Kidney epithelial cell (primary cell): Measurements from ENCODE around the gene CBARP. TPM values are rescaled to one million over a fixed set of nuclear protein-coding genes. Genes with fewer than 3 reads are reported as not detected.

Experiments used
- DNase-seq: peaks from one replicate; pipeline ENCODE4 v3.0.0-alpha.2; 2010; ENCODE audit warnings: low read depth
- H3K27me3 ChIP-seq: 2 replicates; pipeline ENCODE4 v1.6.0; 2011; ENCODE audit warnings: low read length; ENCODE audit not compliant: control insufficient read depth, insufficient read depth
- H3K36me3 ChIP-seq: 2 replicates; pipeline ENCODE4 v1.5.1; 2011; ENCODE audit warnings: low read length; ENCODE audit not compliant: control insufficient read depth, insufficient read depth
- H3K4me3 ChIP-seq: 2 replicates; pipeline ENCODE4 v1.5.1; 2011; ENCODE audit warnings: low read depth, mild to moderate bottlenecking, control low read depth, low read length
- CTCF ChIP-seq: IDR thresholded peaks from 2 replicates; pipeline ENCODE4 v1.5.1; 2011; ENCODE audit warnings: mild to moderate bottlenecking, moderate library complexity, low read length, control low read depth, inconsistent platforms; ENCODE audit not compliant: insufficient read depth, poor library complexity, severe bottlenecking
- total RNA-seq: library from RNA; depleted of rRNA; stranded (reverse); fragments of >200 nt; gene quantifications from 2 replicates; pipeline ENCODE4 v1.2.3, GENCODE V29; 2015

The CBARP gene
- total RNA-seq, 1 donor from 2014 or later: 5.1 TPM

- no peak for DNase-seq
- Histone ChIP-seq H3K4me3 (no peak overlapping the region), H3K27me3 (no peaks in the 10 kb centered on the region), H3K36me3 (no peaks in the 10 kb centered on the region)
- TF ChIP-seq CTCF: no peak
Measured at GRCh38 chr19:1222394-1222793, 15.4 kb downstream of the CBARP start.

- no peaks in the 10 kb centered on the region for H3K36me3 ChIP-seq
- no peaks in the 10 kb centered on the region for H3K27me3 ChIP-seq
- no peak for DNase-seq
- no peak overlapping the region for H3K4me3 ChIP-seq
- no peak for TF ChIP-seq CTCF
Measured at GRCh38 chr19:1221904-1222255, 15.9 kb downstream of the CBARP start.

GRCh38 chr19:1220976-1221903 lies 16.6 kb downstream of the CBARP start:
- Histone ChIP-seq H3K27me3 (no peaks in the 10 kb centered on the region), H3K4me3 (no peak overlapping the region), H3K36me3 (no peaks in the 10 kb centered on the region)
- TF ChIP-seq CTCF: peak; percentile 64
- DNase-seq: no peak

- peak; percentile 17 for TF ChIP-seq CTCF
Measured at GRCh38 chr19:1220477-1220930, 17.3 kb downstream of the CBARP start.

GRCh38 chr19:1219786-1220476 lies 17.9 kb downstream of the CBARP start:
- DNase-seq: no peak
- H3K27me3 ChIP-seq: no peaks in the 10 kb centered on the region

More at GRCh38 chr19:1220477-1220930, 17.3 kb downstream of the CBARP start:
- H3K27me3 ChIP-seq: no peaks in the 10 kb centered on the region
- no peaks in the 10 kb centered on the region for H3K36me3 ChIP-seq
- H3K4me3 ChIP-seq: no peak overlapping the region
- no peak for DNase-seq

More at GRCh38 chr19:1219786-1220476, 17.9 kb downstream of the CBARP start:
- no peak for TF ChIP-seq CTCF
- no peaks in the 10 kb centered on the region for H3K36me3 ChIP-seq
- H3K4me3 ChIP-seq: no peak overlapping the region
